PC-9 (cell line): Measurements from ENCODE around the gene BMS1.

ENCODE experiments used
- EZH2 ChIP-seq: fragments of 200-600 bp; sonication (generic); IDR thresholded peaks from 2 replicates; pipeline ENCODE4 v1.8.0; 2017; ENCODE audit warnings: antibody characterized with exemption, low read depth
- TF ChIP-seq, protein P1 (sequence below): fragments of 200-600 bp; sonication (generic); conservative IDR thresholded peaks from 2 replicates; pipeline ENCODE4 v1.6.1; 2017; ENCODE audit warnings: mixed run types, antibody characterized with exemption, mild to moderate bottlenecking, moderate library complexity

DNA sequence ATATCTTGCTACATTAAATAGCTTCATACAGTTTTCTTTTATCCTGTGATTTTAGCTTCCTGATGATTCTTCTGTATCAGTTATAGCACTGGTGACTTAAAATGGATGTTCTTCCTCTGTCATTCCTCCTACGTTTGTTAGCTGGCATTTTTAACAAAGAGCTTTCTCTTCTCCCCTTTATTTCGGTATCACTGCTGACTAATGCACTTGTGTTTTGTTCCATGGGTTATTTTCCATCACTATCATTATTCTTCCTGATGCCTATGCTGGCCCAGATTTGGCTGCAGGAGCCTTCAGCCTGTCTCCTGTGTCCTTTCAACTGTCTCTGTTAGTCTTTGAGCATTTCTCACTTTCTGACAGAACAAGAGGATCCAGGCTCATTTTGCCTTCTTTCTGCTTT lies 13.1 kb downstream of the BMS1 start:
- TF ChIP-seq, protein P1, sequence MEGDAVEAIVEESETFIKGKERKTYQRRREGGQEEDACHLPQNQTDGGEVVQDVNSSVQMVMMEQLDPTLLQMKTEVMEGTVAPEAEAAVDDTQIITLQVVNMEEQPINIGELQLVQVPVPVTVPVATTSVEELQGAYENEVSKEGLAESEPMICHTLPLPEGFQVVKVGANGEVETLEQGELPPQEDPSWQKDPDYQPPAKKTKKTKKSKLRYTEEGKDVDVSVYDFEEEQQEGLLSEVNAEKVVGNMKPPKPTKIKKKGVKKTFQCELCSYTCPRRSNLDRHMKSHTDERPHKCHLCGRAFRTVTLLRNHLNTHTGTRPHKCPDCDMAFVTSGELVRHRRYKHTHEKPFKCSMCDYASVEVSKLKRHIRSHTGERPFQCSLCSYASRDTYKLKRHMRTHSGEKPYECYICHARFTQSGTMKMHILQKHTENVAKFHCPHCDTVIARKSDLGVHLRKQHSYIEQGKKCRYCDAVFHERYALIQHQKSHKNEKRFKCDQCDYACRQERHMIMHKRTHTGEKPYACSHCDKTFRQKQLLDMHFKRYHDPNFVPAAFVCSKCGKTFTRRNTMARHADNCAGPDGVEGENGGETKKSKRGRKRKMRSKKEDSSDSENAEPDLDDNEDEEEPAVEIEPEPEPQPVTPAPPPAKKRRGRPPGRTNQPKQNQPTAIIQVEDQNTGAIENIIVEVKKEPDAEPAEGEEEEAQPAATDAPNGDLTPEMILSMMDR, result no peak
- TF ChIP-seq EZH2, result no peak
